ENCODE results near the gene BCO1. TPM values are rescaled to one million over a fixed set of nuclear protein-coding genes. Genes with fewer than 3 reads are reported as not detected.

The BCO1 gene
- total RNA-seq, 2 experiments from 2014 or later = not detected

GRCh38 chr16:81243942-81244341 lies 5.5 kb downstream of the BCO1 start:
- no peaks in the 10 kb centered on the region for H3K9me3 ChIP-seq (ENCODE audit: low read length)
- no peak overlapping the region for H3K4me3 ChIP-seq (ENCODE audit: low read depth, low read length, poor library complexity, severe bottlenecking)
- H3K9me2 ChIP-seq (ENCODE audit: insufficient read depth, low read length) = no peaks in the 10 kb centered on the region
- intact Hi-C loops (cut with micrococcal nuclease; ENCODE audit: unreplicated experiment) = no loop called here
- H4K20me1 ChIP-seq (ENCODE audit: insufficient read depth, low read length) = no peaks in the 10 kb centered on the region
- no peaks in the 10 kb centered on the region for H3K36me3 ChIP-seq (ENCODE audit: insufficient read depth, low read length)
- no peaks in the 10 kb centered on the region for H3K4me1 ChIP-seq (ENCODE audit: insufficient read depth, low read length, poor library complexity, severe bottlenecking)
- no TSS peak for BruUV-seq (replicated peaks)
- no peak overlapping the region for H3K27ac ChIP-seq (ENCODE audit: low read depth, low read length, poor library complexity, severe bottlenecking)
- H2AFZ ChIP-seq (ENCODE audit: low read length) = no peak overlapping the region
- ChIA-PET CTCF (ENCODE audit: unreplicated experiment) (no interaction called here), POLR2A (no interaction called here)
- TF ChIP-seq EZH2phosphoT487 (IDR thresholded peaks at IDR 0.05; ENCODE audit: borderline replicate concordance, low read depth, low read length) (no peak), CTCF (conservative IDR thresholded peaks at IDR 0.05; ENCODE audit: low read length) (no peak)
- H3K4me2 ChIP-seq (ENCODE audit: low read length) = no peak overlapping the region
- no peak for DNase-seq (ENCODE audit: low spot score)
- no peaks in the 10 kb centered on the region for H3K79me2 ChIP-seq (ENCODE audit: insufficient read depth, low read depth, low read length)

- DNase-seq (ENCODE audit: low spot score) = no peak
- intact Hi-C loops (cut with micrococcal nuclease; ENCODE audit: unreplicated experiment) = no loop called here
- TF ChIP-seq EZH2phosphoT487 (IDR thresholded peaks at IDR 0.05; ENCODE audit: borderline replicate concordance, low read depth, low read length) (no peak), CTCF (conservative IDR thresholded peaks at IDR 0.05; ENCODE audit: low read length) (no peak)
- H2AFZ ChIP-seq (ENCODE audit: low read length) = no peak overlapping the region
- ChIA-PET POLR2A (no interaction called here), CTCF (ENCODE audit: unreplicated experiment) (no interaction called here)
- no peaks in the 10 kb centered on the region for H4K20me1 ChIP-seq (ENCODE audit: insufficient read depth, low read length)
- H3K79me2 ChIP-seq (ENCODE audit: insufficient read depth, low read depth, low read length) = no peaks in the 10 kb centered on the region
- no peaks in the 10 kb centered on the region for H3K9me2 ChIP-seq (ENCODE audit: insufficient read depth, low read length)
- H3K4me2 ChIP-seq (ENCODE audit: low read length) = no peak overlapping the region
- no peak overlapping the region for H3K27ac ChIP-seq (ENCODE audit: low read depth, low read length, poor library complexity, severe bottlenecking)
- H3K4me3 ChIP-seq (ENCODE audit: low read depth, low read length, poor library complexity, severe bottlenecking) = no peak overlapping the region
- no peaks in the 10 kb centered on the region for H3K36me3 ChIP-seq (ENCODE audit: insufficient read depth, low read length)
- H3K4me1 ChIP-seq (ENCODE audit: insufficient read depth, low read length, poor library complexity, severe bottlenecking) = no peaks in the 10 kb centered on the region
- no peaks in the 10 kb centered on the region for H3K9me3 ChIP-seq (ENCODE audit: low read length)
- BruUV-seq (replicated peaks) = no TSS peak
Measured at GRCh38 chr16:81251871-81252270, 13.4 kb downstream of the BCO1 start.

- intact Hi-C loops (cut with micrococcal nuclease; ENCODE audit: unreplicated experiment) = no loop called here
- DNase-seq (ENCODE audit: low spot score) = no peak
Measured at GRCh38 chr16:81253141-81253540, 14.7 kb downstream of the BCO1 start.

More at GRCh38 chr16:81253141-81253540, 14.7 kb downstream of the BCO1 start:
- Histone ChIP-seq H3K36me3 (ENCODE audit: insufficient read depth, low read length) (no peaks in the 10 kb centered on the region), H3K79me2 (ENCODE audit: insufficient read depth, low read depth, low read length) (no peaks in the 10 kb centered on the region), H3K9me3 (ENCODE audit: low read length) (no peaks in the 10 kb centered on the region), H2AFZ (ENCODE audit: low read length) (no peak overlapping the region), H3K4me3 (ENCODE audit: low read depth, low read length, poor library complexity, severe bottlenecking) (no peak overlapping the region), H3K9me2 (ENCODE audit: insufficient read depth, low read length) (no peaks in the 10 kb centered on the region), H4K20me1 (ENCODE audit: insufficient read depth, low read length) (no peaks in the 10 kb centered on the region), H3K4me1 (ENCODE audit: insufficient read depth, low read length, poor library complexity, severe bottlenecking) (no peaks in the 10 kb centered on the region), H3K27ac (ENCODE audit: low read depth, low read length, poor library complexity, severe bottlenecking) (no peak overlapping the region), H3K4me2 (ENCODE audit: low read length) (no peak overlapping the region)
- TF ChIP-seq EZH2phosphoT487 (IDR thresholded peaks at IDR 0.05; ENCODE audit: borderline replicate concordance, low read depth, low read length) = no peak
- CTCF ChIA-PET (ENCODE audit: unreplicated experiment) = no interaction called here
- no TSS peak for BruUV-seq (replicated peaks)
- POLR2A ChIA-PET = no interaction called here
